Osteoblast (primary cell): ENCODE results near the gene CROCC. TPM values are rescaled to one million over a fixed set of nuclear protein-coding genes. Genes with fewer than 3 reads are reported as not detected.
"Not testable (repeated sequence)": the region's sequence is repeated elsewhere in the genome, so short reads cannot be mapped to it uniquely, and the experiment has no call there.

Source experiments
- DNase-seq: peaks from one replicate; pipeline ENCODE4 v3.0.0; 2011; ENCODE audit warnings: low spot score, mixed read lengths; ENCODE audit not compliant: insufficient read length; ENCODE audit errors: missing footprints
- H2AFZ ChIP-seq: 2 replicates; pipeline ENCODE4 v1.6.0; 2011; ENCODE audit warnings: mild to moderate bottlenecking, low read length
- H3K27ac ChIP-seq: 2 replicates; pipeline ENCODE4 v1.5.1; 2011; ENCODE audit warnings: mild to moderate bottlenecking, low read depth, low read length, moderate library complexity
- H3K27me3 ChIP-seq: 2 replicates; pipeline ENCODE4 v1.6.0; 2012; ENCODE audit warnings: mild to moderate bottlenecking, control low read depth, inconsistent platforms, low read length, moderate library complexity; ENCODE audit not compliant: insufficient read depth
- H3K36me3 ChIP-seq: 2 replicates; pipeline ENCODE4 v1.5.1; 2011; ENCODE audit warnings: mild to moderate bottlenecking, low read length, control low read depth, moderate library complexity; ENCODE audit not compliant: insufficient read depth
- H3K4me1 ChIP-seq: 2 replicates; pipeline ENCODE4 v1.5.1; 2011; ENCODE audit warnings: mild to moderate bottlenecking, low read length, control low read depth, moderate library complexity; ENCODE audit not compliant: insufficient read depth
- H3K4me2 ChIP-seq: 2 replicates; pipeline ENCODE4 v1.6.0; 2011; ENCODE audit warnings: mild to moderate bottlenecking, low read length; ENCODE audit not compliant: insufficient read depth
- H3K4me3 ChIP-seq: fragments of 200-600 bp; sonication (generic); 3 replicates; pipeline ENCODE4 v1.5.1; 2012; ENCODE audit warnings: mild to moderate bottlenecking, low read length, inconsistent platforms; ENCODE audit not compliant: insufficient read depth
- H3K79me2 ChIP-seq: 2 replicates; pipeline ENCODE4 v1.6.0; 2012; ENCODE audit warnings: mild to moderate bottlenecking, low read length, control low read depth, inconsistent platforms; ENCODE audit not compliant: insufficient read depth
- H3K9me3 ChIP-seq: 2 replicates; pipeline ENCODE4 v1.5.1; 2011; ENCODE audit warnings: low read depth, low read length, control low read depth
- H4K20me1 ChIP-seq: 2 replicates; pipeline ENCODE4 v1.6.0; 2012; ENCODE audit warnings: mild to moderate bottlenecking, low read length, control low read depth; ENCODE audit not compliant: insufficient read depth
- total RNA-seq: library from RNA; depleted of rRNA; stranded (reverse); fragments of >200 nt; gene quantifications from 2 replicates; pipeline ENCODE4 v1.2.3, GENCODE V29; 2012
- TF ChIP-seq, protein P1 (sequence below): IDR thresholded peaks from 2 replicates; pipeline ENCODE4 v1.5.1; 2011; ENCODE audit warnings: mild to moderate bottlenecking, low read depth, low read length, moderate library complexity; ENCODE audit errors: extremely low read depth

Gene CROCC
- total RNA-seq, 1 donor, result 20.3 TPM

DNA sequence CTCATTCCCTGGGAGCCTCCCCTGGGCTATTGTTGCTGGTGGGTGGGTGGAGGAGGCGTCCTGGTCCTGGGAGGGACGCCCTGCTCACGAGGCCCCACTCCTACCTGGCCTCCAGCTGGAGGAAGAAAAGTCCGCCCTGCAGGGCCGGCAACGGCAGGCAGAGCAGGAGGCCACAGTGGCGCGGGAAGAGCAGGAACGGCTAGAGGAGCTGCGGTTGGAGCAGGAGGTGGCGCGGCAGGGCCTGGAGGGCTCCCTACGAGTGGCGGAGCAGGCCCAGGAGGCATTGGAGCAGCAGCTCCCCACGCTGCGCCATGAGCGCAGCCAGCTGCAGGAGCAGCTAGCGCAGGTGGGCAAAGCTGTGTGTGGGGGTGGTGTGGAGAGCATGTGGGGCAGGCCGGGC, 24.9 kb downstream of the CROCC start:
- Histone ChIP-seq H3K4me3 (no peak overlapping the region), H3K4me2 (no peak overlapping the region), H3K79me2 (no peaks in the 10 kb centered on the region), H3K4me1 (peaks cover 9% of the 10 kb centered on the region), H3K9me3 (no peaks in the 10 kb centered on the region), H3K27ac (no peak overlapping the region), H4K20me1 (no peaks in the 10 kb centered on the region), H2AFZ (no peak overlapping the region), H3K36me3 (no peaks in the 10 kb centered on the region), H3K27me3 (no peaks in the 10 kb centered on the region)
- TF ChIP-seq, protein P1, sequence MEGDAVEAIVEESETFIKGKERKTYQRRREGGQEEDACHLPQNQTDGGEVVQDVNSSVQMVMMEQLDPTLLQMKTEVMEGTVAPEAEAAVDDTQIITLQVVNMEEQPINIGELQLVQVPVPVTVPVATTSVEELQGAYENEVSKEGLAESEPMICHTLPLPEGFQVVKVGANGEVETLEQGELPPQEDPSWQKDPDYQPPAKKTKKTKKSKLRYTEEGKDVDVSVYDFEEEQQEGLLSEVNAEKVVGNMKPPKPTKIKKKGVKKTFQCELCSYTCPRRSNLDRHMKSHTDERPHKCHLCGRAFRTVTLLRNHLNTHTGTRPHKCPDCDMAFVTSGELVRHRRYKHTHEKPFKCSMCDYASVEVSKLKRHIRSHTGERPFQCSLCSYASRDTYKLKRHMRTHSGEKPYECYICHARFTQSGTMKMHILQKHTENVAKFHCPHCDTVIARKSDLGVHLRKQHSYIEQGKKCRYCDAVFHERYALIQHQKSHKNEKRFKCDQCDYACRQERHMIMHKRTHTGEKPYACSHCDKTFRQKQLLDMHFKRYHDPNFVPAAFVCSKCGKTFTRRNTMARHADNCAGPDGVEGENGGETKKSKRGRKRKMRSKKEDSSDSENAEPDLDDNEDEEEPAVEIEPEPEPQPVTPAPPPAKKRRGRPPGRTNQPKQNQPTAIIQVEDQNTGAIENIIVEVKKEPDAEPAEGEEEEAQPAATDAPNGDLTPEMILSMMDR, result no peak
- no peak for DNase-seq

DNA sequence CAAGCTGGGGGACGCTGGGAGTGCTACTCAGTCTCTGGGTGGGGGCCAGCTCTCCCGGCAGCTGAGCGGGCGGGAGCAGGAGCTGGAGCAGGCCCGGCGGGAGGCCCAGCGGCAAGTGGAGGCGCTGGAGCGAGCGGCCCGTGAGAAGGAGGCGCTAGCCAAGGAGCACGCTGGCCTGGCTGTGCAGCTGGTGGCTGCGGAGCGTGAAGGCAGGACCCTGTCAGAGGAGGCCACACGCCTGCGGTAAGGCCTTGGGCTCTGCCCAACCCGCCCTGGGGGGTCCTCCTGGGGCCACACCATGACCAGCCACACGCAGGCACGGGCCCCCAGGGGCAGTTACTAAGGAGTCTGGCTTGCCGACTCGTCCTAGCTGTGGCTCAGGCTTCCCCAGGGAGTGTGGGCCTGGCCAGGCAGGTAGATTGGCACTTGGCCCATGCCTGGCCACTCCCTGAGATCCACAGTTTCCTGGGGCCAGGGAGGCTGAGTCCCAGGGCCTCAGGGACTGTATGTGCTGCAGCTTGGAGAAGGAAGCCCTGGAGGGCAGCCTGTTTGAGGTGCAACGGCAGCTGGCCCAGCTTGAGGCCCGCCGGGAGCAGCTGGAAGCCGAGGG, 26.7 kb downstream of the CROCC start:
- H3K4me2 ChIP-seq, H3K36me3 ChIP-seq, H4K20me1 ChIP-seq, H3K9me3 ChIP-seq, H3K79me2 ChIP-seq, H2AFZ ChIP-seq, H3K27me3 ChIP-seq, H3K4me3 ChIP-seq: not testable (repeated sequence)
- DNase-seq, result peak; percentile 86
- peaks cover 12% of the 10 kb centered on the region for H3K4me1 ChIP-seq
- H3K27ac ChIP-seq, result peak overlapping the region; percentile 56

DNA sequence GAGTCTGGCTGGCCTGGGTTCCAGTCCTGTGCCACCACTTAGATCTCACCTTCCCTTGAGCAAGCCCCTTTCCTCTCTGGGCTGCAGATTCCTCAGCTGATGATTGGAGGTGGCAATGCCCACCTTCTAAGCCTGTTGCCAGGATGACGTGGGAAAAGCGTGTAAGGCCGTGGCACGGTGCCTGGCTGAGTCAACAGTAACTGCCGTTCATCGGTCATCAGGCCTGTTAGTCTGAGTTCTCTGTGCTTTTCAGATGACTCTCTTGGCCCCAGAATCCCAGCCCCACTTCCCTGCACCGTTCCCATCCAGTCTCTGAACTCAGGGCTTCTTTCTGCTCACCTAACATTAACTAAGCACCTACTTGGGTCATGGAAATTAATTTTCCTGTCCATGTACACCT, 27.3 kb downstream of the CROCC start:
- H3K27me3 ChIP-seq, H3K36me3 ChIP-seq, H3K79me2 ChIP-seq, H3K4me2 ChIP-seq, H2AFZ ChIP-seq, H3K4me3 ChIP-seq, H3K9me3 ChIP-seq, H4K20me1 ChIP-seq: not testable (repeated sequence)
- DNase-seq, result peak; percentile 93
- peak overlapping the region; percentile 56 for H3K27ac ChIP-seq
- peaks cover 12% of the 10 kb centered on the region for H3K4me1 ChIP-seq

DNA sequence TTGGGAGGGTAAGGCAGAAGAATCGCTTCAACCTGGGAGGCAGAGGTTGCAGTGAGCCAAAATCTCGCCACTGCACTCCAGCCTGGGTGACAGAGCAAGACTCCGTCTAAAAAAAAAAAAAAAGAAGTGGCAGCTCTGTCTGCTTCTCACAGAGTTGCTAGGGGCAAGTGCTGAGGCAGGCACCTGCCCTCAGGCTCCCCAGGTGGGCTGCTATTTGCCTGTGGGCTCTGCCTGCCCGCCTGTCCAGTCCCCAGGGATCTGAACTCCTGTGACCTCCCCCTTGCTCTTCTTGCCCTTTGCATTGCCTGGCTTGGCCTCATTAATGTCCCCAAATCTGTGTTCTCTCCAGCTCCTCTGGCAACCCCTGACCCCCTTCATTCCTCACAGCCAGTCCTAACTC, 30.6 kb downstream of the CROCC start:
- H3K27me3 ChIP-seq, H2AFZ ChIP-seq, H3K9me3 ChIP-seq, H3K4me3 ChIP-seq, DNase-seq, H3K27ac ChIP-seq, H3K36me3 ChIP-seq, H4K20me1 ChIP-seq, H3K4me2 ChIP-seq, H3K79me2 ChIP-seq: not testable (repeated sequence)
- H3K4me1 ChIP-seq, result peaks cover 12% of the 10 kb centered on the region

DNA sequence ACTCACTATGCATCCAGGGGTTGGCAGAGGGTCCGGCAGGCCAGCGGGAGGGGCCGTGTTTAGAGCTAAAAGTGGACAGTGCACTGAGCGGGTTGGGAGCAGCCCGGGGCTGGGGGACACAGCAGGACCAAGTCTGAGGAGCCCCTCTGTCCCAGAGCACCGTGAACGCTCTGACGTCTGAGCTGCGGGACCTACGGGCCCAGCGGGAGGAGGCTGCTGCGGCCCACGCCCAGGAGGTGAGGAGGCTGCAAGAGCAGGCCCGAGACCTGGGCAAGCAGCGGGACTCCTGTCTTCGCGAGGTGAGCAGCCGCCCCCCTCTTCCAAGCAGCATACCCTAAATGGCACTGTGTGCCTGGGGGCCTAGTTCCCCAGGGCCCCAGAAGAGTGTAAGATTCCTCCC, 32.8 kb downstream of the CROCC start:
- Histone ChIP-seq H3K36me3 (peaks cover 8% of the 10 kb centered on the region), H3K9me3 (no peaks in the 10 kb centered on the region), H3K4me3 (no peak overlapping the region), H3K27ac (no peak overlapping the region), H3K4me2 (no peak overlapping the region), H4K20me1 (no peaks in the 10 kb centered on the region), H2AFZ (no peak overlapping the region), H3K79me2 (no peaks in the 10 kb centered on the region), H3K27me3 (no peaks in the 10 kb centered on the region), H3K4me1 (peaks cover 3% of the 10 kb centered on the region)
- TF ChIP-seq, protein P1, result no peak
- no peak for DNase-seq
